Measurements from ENCODE around the gene RMND5A.
"Not testable (repeated sequence)": the region's sequence is repeated elsewhere in the genome, so short reads cannot be mapped to it uniquely, and the experiment has no call there.

- not testable (repeated sequence) for TF ChIP-seq CTCF, POLR2A (IDR thresholded peaks at IDR 0.05)
These were observed 19.8 kb downstream of the RMND5A start for GRCh38 chr2:86739889-86740288.
